Umbilical cord (tissue), 2 donors: ENCODE measurements around the gene PRDM15. TPM values are rescaled to one million over a fixed set of nuclear protein-coding genes. Genes with fewer than 3 reads are reported as not detected.
"Not testable (repeated sequence)": the region's sequence is repeated elsewhere in the genome, so short reads cannot be mapped to it uniquely, and the experiment has no call there.

Experiments used
- DNase-seq: peaks from one replicate; pipeline ENCODE4 v3.0.0-alpha.2; 2015; ENCODE audit warnings: low spot score
- total RNA-seq: library from RNA; depleted of rRNA; stranded (reverse); fragments of >200 nt; gene quantifications from one replicate; pipeline ENCODE4 v1.2.3, GENCODE V29; 2014; ENCODE audit warnings: low replicate concordance; ENCODE audit not compliant: insufficient read depth

Gene PRDM15
- total RNA-seq, 1 donor from 2014 or later, result 4.3 TPM

GRCh38 chr21:41806773-41807172 lies 72.4 kb downstream of the PRDM15 start:
- DNase-seq, result no peak

GRCh38 chr21:41805643-41806042 lies 73.5 kb downstream of the PRDM15 start:
- DNase-seq, result no peak

DNA sequence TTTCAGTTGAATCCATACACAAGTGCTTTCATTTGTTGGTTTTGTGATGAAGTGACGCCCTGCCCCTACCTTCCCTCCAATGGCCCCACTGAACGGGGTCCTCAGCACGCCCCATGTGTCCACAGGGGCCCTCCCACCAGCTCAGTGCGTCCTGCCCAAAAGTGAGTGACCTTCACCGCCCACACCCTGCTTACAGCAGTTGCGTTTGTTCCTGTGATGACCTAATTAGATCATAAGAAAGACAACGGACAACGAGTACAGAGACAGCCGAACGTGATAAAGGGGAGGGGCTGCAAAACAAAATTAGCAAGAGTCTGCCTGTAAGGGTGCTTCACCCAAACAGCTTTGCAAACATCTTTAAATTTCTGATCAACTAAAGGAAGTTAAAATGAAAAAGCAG lies 74.1 kb downstream of the PRDM15 start:
- DNase-seq, result no peak

DNA sequence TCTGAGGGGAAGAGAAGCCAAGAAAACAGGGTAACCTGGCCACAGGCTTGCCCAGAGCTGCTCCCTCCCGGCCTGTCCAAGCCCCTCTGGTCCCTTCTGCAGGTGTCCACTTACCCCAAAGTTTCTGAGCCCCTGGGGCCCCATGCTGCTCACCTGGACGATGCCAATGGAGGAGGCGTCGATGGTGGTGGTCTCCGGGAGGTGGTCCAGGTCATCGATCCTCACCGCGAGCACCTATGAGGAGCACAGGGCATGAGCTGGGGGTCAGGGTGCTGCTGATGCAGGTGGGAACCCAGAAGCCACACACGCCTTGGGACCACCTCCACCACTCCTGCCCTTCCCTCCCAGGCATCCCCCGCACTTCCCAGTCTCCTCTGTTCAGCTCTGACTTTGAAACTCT lies 74.8 kb downstream of the PRDM15 start:
- no peak for DNase-seq

- DNase-seq, result no peak
Measured at GRCh38 chr21:41803316-41803715, 75.8 kb downstream of the PRDM15 start.

DNA sequence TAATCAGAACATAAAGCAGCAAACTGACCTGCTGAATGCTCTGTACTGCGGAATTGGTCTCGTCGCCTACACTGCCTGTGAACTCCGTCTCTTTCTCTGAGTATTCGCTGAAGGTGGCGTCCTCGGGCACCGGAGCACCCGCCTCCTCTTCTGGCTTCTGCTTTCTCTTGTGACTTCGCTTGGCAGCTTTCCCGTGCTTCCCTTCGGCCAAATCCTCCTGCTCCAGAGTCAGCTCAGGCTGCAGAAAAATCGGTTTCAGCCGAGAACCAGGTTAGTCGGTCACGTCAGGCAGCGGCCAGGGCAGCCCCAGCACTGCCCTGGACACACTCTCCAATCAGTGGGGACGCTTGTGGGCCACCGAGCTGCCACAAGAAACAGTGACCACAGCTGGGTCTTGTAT lies 76.5 kb downstream of the PRDM15 start:
- DNase-seq, result no peak

DNA sequence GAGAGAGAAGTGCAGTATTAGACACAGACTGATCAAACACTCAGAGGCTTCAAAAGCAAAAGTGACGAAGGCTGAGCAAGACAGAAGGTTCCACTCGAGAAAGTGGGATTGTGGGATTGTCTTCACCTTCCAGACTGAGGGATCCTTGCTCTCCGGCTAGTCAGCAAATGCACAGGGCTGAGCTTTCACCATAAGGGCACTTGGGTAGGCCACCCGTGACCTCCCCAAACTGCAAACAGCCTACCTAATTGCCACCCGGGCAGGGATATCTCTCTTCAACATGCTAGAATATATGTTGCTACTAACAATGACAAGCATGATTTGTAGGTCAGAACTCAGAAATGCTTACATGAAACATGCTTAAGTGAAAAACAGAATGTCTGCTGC lies 77.0 kb downstream of the PRDM15 start:
- no peak for DNase-seq

- DNase-seq, result no peak
Measured at GRCh38 chr21:41801321-41802197, 77.6 kb downstream of the PRDM15 start.

DNA sequence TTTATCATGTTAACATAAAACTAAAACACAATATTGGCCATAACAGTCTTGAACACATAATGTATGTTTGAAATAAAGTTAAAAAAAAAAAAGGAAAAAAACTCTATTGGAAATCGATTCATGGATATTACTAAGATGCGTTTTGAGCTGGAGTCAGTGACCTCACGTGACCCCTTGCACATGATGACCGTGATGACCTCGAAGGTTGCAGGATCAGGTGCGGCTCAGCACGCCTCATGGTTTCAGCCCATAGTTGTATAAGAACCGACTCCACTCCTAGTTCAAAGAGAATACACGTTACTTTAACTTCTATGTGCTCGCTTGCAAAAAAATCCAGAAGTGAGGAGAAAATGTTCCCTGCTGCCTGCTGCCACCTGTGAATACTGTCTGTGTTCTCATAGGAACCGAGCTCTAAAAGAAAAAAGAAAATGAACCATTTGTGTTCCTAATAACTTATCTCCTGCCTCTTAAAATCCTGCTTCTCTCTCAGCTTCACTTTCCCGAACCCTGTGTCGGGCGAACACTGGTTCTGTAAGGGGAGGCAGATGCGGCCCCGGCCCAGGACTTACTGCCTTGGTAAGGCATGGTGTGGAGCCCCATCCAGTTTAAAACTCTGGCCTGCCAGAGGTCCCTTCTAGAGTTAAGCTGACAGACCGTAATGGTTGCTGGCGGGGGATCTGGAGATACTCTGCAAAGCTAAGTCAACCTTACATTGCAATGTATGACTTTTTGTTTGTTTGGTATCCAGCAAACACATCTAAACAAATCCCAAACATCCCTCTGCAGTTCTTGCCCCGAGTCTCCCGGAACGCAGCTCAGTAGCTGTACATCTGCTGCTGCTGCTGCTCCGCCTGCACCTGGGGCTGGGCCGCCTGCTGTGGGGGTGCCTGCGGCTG lies 78.5 kb downstream of the PRDM15 start:
- DNase-seq, result no peak

DNA sequence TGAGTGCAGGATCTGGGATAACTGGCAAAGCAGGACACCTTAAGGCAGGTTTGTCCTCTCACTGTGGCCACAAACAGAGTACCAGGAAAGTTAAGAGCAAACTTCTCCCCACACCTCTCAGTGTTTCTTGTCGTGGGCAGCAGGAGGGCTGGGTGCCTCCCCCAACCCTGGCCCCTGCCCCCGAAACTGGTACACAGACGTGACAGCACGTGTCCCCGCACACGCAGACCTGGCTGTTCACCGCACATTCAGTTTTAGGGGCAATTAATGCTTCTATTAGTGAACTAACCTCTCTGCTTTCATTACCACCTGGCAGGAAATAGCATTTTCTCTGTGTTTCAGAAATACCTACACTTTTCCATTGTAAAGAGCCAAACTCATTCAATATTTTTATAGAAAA lies 79.4 kb downstream of the PRDM15 start:
- DNase-seq, result no peak

DNA sequence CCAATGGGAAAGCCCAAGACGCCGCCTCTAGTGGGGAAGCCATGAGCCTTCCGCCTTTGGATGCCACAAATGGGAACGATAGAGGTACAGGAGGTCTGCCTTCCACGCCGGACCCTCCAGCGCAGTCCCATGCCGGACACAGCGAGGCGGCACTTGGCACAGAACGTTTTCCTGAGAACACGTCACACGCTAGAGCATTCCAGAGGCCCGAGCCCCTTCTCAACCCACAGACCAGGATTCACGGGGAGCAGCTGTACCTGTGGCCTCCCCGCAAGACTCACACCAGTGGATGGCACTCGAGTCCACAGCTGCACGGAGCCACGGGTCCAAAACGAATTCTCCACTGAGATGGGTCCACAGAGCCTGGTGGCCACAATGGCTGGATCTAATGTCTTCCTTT lies 80.8 kb downstream of the PRDM15 start:
- no peak for DNase-seq

GRCh38 chr21:41796476-41797080 lies 82.6 kb downstream of the PRDM15 start:
- DNase-seq, result no peak

DNA sequence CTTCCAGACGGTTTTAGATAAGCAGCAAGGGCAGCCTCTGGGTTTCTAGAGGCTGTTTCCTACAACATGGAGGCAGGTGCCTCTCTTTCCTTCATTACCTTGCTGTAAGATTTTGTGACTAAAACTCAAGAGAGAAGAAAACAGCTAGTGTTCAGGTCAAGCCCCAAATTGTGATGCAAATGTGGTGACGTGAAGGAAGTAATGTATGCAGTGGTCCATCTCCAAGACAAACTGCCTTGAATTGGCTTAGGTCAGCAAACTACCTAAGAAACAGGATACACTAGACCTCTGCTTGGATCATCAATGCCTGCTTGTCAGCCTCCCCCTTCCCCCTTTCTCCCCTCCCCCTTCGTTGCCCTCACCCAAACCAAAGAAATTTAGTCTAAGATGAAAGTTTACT lies 83.4 kb downstream of the PRDM15 start:
- DNase-seq, result no peak

DNA sequence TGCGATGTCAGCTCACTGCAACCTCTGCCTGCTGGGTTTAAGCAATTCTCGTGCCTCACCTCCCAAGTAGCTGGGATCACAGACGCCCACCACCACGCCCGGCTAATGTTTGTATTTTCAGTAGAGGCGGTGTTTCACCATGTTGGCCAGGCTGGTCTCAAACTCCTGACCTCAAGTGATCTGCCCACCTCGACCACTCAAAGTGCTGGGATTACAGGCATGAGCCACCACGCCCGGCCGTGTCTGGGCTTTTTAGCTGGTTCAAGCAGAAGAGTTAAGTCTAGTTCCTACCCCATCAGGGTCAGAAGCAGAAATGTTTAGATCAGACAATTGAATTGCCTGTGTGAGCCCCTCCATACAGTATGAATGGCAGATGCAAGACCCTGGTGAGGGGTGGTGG lies 84.5 kb downstream of the PRDM15 start:
- DNase-seq, result no peak

- DNase-seq, result no peak
Measured at GRCh38 chr21:41792711-41793110, 86.4 kb downstream of the PRDM15 start.

DNA sequence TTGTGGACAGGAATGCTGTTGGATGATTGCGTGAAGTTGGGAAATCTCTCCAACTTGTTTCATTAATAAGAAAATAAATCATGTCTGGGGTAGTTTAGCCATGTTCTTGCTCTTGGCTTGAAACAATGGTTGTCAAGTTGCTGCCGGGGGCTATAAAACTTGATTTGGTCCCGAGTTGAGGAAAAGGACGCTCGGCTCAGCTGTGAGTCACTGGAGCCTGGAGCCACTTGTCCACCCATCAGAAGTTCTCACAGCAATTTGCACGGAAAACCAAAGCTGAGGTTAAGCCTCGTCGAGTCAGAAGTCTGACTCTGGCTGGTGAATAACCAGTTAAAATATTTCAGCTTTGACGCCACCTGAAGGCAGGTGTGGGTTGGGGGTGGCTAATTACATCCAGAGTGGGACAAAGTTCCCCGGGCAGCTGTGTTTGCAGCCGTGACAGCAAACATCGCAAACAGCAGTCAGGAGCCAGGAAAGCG lies 92.6 kb downstream of the PRDM15 start:
- peak; percentile 52 for DNase-seq

- DNase-seq, result not testable (repeated sequence)
Measured at GRCh38 chr21:41785262-41785661, 93.9 kb downstream of the PRDM15 start.

DNA sequence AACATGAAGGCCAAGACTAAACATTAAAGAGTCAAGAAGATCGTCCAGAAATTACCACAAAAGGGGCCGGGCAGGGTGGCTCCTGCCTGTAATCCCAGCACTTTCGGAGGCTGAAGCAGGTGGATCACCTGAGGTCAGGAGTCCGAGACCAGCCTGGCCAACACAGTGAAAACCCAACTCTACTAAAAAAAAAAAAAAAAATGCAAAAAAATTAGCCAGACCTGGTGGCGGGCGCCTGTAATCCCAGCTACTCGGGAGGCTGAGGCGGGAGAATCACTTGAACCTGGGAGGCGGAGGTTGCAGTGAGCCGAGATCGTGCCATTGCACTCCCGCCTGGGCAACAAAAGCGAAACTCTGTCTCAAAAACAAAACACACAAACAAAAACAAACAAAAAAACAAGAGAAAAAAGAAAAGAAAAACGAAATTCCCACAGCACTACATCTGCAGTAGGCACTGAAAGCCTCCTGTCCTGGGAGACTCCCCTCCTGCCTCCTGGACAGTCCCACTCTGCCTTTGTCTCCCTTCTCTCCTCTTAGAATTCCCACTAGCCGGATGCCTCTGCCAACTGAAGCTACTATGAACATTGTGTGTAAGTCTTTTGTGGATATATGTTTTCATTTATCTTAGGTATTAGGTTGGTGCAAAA lies 94.6 kb downstream of the PRDM15 start:
- DNase-seq, result no peak

DNA sequence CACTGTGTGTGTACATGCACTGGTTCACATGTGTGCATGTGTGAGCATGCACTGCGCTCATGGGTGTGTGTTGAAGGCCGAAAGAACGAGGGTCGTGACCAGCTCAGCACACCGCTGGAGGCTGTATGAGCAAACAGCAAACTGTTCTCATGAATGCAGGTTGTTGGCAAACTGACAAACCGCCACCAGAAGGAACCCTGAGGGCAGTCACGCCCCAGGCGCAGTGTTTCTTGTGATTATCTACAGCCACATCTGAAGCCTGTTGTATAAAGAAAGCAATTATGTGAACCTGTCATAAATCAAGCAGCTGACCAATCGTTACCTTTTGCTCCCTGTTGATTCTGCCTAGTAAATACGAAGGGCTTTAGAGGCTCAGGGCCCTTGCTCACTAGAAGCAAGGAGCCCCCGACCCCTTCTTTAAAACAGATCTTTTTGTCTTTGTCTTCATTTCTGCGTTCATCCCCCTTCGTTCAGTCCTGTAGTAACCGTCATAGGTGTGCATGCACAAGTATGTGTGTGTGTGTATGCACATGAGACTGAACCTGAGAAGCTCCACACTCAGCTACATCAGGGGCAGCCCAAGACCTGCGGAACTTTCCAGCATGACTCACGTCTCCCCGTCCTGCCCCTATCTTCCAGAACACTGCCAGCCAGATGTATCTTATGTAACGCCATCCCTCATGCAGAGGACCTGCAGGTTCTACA lies 95.5 kb downstream of the PRDM15 start:
- DNase-seq, result peak; percentile 78

- no peak for DNase-seq
Measured at GRCh38 chr21:41781050-41781410, 98.1 kb downstream of the PRDM15 start.
